Left forelimb (tissue), 1 donor: Measurements from ENCODE around the gene SLC4A3.

Experiments
- DNase-seq: peaks from one replicate; pipeline ENCODE4 v3.0.0-alpha.2; 2018; ENCODE audit warnings: low spot score

SLC4A3 gene

GRCh38 chr2:219627103-219628100 is at the start of gene SLC4A3:
Gene SLC4A3 (plus strand): TSS chr2:219627630. CDS start chr2:219627993, 363 bp downstream.
- DNase-seq, result no peak

GRCh38 chr2:219578811-219579613 is 48.4 kb upstream of the SLC4A3 start:
- no peak for DNase-seq

GRCh38 chr2:219581346-219581745 is 46.1 kb upstream of the SLC4A3 start:
- DNase-seq, result no peak

GRCh38 chr2:219591091-219591490 is 36.3 kb upstream of the SLC4A3 start:
- DNase-seq, result no peak

- no peak for DNase-seq
These were observed 34.7 kb upstream of the SLC4A3 start for GRCh38 chr2:219592736-219593135.

GRCh38 chr2:219593154-219593553 is 34.3 kb upstream of the SLC4A3 start:
- DNase-seq, result no peak

- DNase-seq, result no peak
These were observed 32.2 kb upstream of the SLC4A3 start for GRCh38 chr2:219595256-219595655.

GRCh38 chr2:219596954-219597551 is 30.4 kb upstream of the SLC4A3 start:
- no peak for DNase-seq

GRCh38 chr2:219597552-219598307 is 29.7 kb upstream of the SLC4A3 start, which contains the start of gene STK11IP:
Gene STK11IP (plus strand): TSS chr2:219597857. CDS start chr2:219598120, 263 bp downstream.
- DNase-seq, result peak; percentile 97

GRCh38 chr2:219598308-219599078 is 28.9 kb upstream of the SLC4A3 start:
- no peak for DNase-seq

GRCh38 chr2:219603771-219604170 is 23.7 kb upstream of the SLC4A3 start:
- DNase-seq, result no peak

GRCh38 chr2:219605607-219605954 is 21.8 kb upstream of the SLC4A3 start:
- DNase-seq, result no peak

GRCh38 chr2:219607931-219608330 is 19.5 kb upstream of the SLC4A3 start:
- DNase-seq, result no peak

GRCh38 chr2:219608399-219608964 is 18.9 kb upstream of the SLC4A3 start:
- DNase-seq, result no peak

- DNase-seq, result no peak
These were observed 18.2 kb upstream of the SLC4A3 start for GRCh38 chr2:219609149-219609750.

GRCh38 chr2:219611306-219611705 is 16.1 kb upstream of the SLC4A3 start:
- no peak for DNase-seq

- DNase-seq, result no peak
These were observed 15.4 kb upstream of the SLC4A3 start for GRCh38 chr2:219611866-219612576.

- DNase-seq, result no peak
These were observed 14.7 kb upstream of the SLC4A3 start for GRCh38 chr2:219612577-219613286.
